Mucosa of gallbladder (tissue), 1 donor: Measurements from ENCODE around the gene PRELID1. TPM values are rescaled to one million over a fixed set of nuclear protein-coding genes. Genes with fewer than 3 reads are reported as not detected.
A peak's percentile ranks its signal among the peaks of the same experiment; 100 is the strongest.
"Not testable (repeated sequence)": the region's sequence is repeated elsewhere in the genome, so short reads cannot be mapped to it uniquely, and the experiment has no call there.

ENCODE experiments used
- DNase-seq: peaks from one replicate; pipeline ENCODE4 v3.0.0-alpha.2; 2020; ENCODE audit warnings: low spot score
- total RNA-seq: library from RNA; stranded (reverse); gene quantifications from one replicate; pipeline ENCODE4 v1.2.1, GENCODE V29; 2021
- donor health status: DM: no; HTN: no; CAD: no.

Gene PRELID1
- total RNA-seq, 1 donor from 2014 or later, result 106 TPM

- no peak for DNase-seq
These were observed 3.9 kb upstream of the PRELID1 start for GRCh38 chr5:177299697-177300096.

- peak; percentile 64 for DNase-seq
These were observed 3.2 kb upstream of the PRELID1 start for GRCh38 chr5:177300236-177300880.

- DNase-seq, result no peak
These were observed 2.6 kb upstream of the PRELID1 start for GRCh38 chr5:177300951-177301350.

- DNase-seq, result peak; percentile 91
These were observed 2.0 kb upstream of the PRELID1 start for GRCh38 chr5:177301503-177302165.

GRCh38 chr5:177302354-177303110 is 1.1 kb upstream of the PRELID1 start:
- DNase-seq, result no peak

GRCh38 chr5:177303925-177304391 is 359 bp downstream of the PRELID1 start:
- DNase-seq, result no peak

- DNase-seq, result no peak
These were observed 957 bp downstream of the PRELID1 start for GRCh38 chr5:177304392-177305119.

GRCh38 chr5:177306103-177306640 is 2.6 kb downstream of the PRELID1 start:
- not testable (repeated sequence) for DNase-seq

- no peak for DNase-seq
These were observed 3.3 kb downstream of the PRELID1 start for GRCh38 chr5:177306674-177307543.

- no peak for DNase-seq
These were observed 4.2 kb downstream of the PRELID1 start for GRCh38 chr5:177307544-177308363.

GRCh38 chr5:177308740-177309139 is 5.1 kb downstream of the PRELID1 start:
- no peak for DNase-seq

- DNase-seq, result peak; percentile 70
These were observed 6.0 kb downstream of the PRELID1 start for GRCh38 chr5:177309351-177310191.

GRCh38 chr5:177310332-177310731 is 6.7 kb downstream of the PRELID1 start:
- no peak for DNase-seq

GRCh38 chr5:177310757-177311391 is 7.3 kb downstream of the PRELID1 start:
- DNase-seq, result no peak

- DNase-seq, result no peak
These were observed 7.8 kb downstream of the PRELID1 start for GRCh38 chr5:177311392-177311722.

GRCh38 chr5:177311723-177312648 is 8.4 kb downstream of the PRELID1 start, which contains the start of gene MXD3:
Gene MXD3 (minus strand): TSS chr5:177311898. CDS start chr5:177311830, 68 bp downstream.
- peak; percentile 96 for DNase-seq

- no peak for DNase-seq
These were observed 9.1 kb downstream of the PRELID1 start for GRCh38 chr5:177312649-177313181.
